Measurements from ENCODE around the gene CWF19L2.

CWF19L2 gene

DNA sequence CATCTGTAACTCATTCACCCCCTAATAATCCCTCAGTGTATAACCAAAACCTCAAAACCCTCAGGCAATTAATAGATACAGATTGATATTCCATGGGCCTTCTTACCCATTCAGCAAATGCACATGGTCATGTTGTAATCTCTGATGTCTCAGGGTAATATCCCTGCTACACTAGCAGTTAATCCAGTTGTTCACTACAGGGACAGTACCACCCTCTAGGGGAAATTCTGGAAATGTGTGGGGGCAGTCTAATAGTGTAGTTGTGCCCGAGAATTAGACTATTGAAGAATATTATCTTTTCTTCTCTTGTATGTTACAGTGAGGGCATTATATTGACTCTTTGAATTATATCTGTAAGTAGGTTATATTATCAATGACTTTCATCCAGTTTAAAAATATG lies 175.4 kb downstream of the CWF19L2 start:
- Mint-ChIP-seq H3K27ac (no peak overlapping the region), H3K9me3 (peaks cover 15% of the 10 kb centered on the region), H3K4me3 (no peak overlapping the region), H3K36me3 (ENCODE audit: low read depth) (peaks cover 5% of the 10 kb centered on the region), H3K27me3 (ENCODE audit: low read depth, poor library complexity) (peaks cover 6% of the 10 kb centered on the region), H3K4me1 (no peaks in the 10 kb centered on the region)
- no peak for DNase-seq
- TF ChIP-seq, protein P1, sequence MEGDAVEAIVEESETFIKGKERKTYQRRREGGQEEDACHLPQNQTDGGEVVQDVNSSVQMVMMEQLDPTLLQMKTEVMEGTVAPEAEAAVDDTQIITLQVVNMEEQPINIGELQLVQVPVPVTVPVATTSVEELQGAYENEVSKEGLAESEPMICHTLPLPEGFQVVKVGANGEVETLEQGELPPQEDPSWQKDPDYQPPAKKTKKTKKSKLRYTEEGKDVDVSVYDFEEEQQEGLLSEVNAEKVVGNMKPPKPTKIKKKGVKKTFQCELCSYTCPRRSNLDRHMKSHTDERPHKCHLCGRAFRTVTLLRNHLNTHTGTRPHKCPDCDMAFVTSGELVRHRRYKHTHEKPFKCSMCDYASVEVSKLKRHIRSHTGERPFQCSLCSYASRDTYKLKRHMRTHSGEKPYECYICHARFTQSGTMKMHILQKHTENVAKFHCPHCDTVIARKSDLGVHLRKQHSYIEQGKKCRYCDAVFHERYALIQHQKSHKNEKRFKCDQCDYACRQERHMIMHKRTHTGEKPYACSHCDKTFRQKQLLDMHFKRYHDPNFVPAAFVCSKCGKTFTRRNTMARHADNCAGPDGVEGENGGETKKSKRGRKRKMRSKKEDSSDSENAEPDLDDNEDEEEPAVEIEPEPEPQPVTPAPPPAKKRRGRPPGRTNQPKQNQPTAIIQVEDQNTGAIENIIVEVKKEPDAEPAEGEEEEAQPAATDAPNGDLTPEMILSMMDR (IDR thresholded peaks at IDR 0.05): no peak

Measured in nephron progenitor cell (in vitro differentiated cells).